Measurements from ENCODE around the gene AP1S3.
"Not testable (repeated sequence)": the region's sequence is repeated elsewhere in the genome, so short reads cannot be mapped to it uniquely, and the experiment has no call there.

Gene AP1S3

DNA sequence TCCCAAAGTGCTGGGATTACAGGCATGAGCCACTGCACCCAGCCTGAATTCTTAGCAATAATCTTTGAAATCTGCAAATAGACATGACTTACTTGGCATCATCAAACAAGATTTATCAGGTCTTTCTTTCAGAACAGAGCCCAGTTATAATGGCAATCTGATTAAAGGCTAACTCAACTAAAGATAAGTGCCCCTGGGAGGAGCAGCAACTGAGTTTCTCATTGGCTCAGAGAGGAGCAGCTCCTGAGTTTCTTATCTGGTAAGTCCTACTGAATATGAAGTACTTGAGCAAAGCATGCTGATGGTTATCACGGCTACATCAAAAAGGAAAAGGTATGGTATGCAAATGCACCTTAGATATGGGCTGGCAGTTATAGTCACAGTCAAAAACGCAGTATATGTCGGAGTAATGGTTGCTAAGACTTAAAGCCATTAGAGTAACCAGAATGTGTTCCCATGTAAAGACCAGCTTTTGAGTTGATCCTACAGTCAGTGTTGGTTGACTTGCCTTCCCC is 15.0 kb upstream of the AP1S3 start:
- DNase-seq: no peak

DNA sequence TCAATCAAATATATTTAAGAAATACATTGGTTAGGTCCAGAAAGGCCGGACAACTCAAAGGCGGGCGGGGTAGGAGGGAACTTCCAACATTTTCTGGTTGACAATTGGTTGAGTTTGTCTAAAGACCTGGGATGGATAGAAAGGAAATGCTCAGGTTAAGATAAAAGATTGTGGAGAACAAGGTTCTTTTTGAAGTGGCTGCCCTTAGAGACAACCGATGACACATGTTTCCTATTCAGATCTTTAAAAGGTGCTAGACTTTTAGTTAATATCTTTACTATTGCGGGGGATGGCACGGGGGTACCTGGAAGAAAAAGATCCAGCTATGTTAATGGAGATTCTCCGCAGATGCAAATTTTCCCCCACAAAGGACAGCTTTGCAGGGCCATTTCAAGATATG is 10.0 kb upstream of the AP1S3 start:
- DNase-seq: no peak

DNA sequence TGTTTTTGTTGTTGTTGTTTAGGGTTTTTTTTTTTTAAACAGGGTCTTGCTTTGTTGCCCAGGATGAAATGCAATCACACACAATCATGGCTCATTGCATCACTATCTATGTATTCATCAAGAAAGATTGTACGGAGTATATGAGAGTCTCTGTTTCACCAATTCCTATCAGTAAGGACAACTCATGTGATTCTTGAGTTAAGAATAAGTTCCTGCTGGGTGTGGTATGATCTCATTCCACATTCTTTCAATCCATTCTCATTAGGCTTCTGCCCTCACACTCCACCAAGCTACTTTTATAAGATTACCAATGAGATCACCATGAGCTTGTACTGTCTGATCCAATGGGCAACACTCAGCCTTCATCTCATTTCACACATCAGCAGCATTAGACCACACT is 9.1 kb upstream of the AP1S3 start:
- DNase-seq: no peak

DNA sequence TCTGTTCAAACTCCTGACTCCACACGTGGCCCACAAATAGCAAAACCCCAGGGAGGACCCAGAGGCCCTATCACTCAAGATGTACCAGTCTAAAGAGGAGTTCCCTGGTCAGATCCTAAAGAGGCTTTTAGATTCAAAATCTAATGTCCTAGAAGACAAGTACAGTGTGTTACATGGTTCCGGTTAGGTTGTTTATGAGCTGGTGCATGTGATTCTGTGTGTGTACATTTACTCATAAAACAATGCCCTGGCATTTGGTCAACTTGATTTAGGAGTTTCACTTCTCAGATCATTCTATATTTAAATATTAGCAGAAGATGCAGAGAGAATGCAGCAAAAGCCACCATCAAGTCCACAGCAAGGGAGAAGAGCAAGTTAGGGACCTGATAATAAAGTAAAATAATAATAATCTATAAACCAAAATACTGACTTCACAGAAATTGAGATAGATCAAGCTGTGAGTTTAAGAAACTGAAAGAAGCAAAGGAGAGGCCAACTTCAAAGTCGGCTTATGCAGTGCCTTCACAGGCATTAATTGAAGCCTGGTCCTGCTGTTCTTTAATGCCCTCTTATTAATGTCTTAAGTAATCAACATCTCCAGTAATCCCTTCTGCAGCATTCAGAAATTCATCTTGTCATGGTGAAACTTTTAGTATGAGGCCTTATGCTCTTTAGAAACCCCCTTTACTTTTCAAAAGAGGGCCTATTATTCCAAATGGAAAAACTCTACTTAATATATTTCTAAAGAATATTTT is 4.2 kb upstream of the AP1S3 start:
- DNase-seq: no peak

DNA sequence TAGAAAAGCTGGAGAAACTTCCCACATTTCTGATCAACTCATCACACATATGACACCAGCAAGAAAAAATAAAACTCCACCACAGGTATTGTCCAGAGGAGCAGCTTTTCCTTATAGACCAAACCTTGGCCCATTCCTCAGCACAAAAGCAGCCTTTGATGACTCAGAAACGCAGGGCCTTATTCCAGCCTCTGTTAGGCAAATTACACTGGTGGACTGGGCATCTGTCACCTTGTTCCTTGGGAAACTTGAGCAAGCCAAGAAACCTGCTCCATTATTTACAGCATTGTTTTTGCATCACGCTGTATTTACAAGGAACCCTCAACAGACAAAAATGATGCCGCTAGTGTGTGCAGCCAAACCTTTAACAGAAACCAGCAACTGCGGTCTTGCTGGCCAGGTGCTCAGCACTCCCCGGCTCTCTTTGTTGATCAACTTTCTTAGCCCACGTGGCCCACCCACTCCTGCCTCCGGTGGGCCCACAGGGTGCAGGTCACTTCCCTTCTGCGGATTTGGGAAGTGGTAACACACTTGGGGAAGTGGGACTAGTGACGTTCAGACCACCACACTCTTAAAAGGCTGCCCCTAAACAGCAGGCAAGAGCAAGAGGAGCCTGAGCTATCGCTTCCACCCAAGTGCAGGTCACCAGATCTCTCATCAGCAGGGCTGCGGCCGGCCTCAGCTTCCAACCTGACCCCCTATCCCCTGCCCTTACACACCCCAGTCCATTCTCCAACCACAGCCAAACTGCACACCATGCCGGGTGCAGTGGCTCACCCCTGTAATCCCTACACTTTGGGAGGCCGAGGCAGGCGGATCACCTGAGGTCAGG is 1.5 kb downstream of the AP1S3 start:
- DNase-seq: no peak

DNA sequence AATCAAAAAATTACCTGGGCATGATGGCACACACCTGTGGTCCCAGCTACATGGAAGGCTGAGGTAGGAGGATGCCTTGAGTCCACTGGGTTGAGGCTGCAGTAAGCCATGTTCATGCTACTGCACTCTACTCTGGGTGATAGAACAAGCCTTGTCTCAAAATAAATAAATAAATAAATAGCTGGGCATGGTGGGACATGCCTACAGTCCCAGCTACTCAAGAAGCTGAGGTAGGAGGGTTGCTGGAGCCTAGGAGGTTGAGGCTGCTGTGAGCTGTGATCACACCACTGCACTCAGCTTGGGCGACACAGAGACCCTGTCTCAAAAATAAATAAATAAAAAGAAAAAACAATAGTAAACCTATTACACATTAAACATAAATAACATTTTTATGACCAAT is 3.0 kb downstream of the AP1S3 start:
- DNase-seq: no peak

DNA sequence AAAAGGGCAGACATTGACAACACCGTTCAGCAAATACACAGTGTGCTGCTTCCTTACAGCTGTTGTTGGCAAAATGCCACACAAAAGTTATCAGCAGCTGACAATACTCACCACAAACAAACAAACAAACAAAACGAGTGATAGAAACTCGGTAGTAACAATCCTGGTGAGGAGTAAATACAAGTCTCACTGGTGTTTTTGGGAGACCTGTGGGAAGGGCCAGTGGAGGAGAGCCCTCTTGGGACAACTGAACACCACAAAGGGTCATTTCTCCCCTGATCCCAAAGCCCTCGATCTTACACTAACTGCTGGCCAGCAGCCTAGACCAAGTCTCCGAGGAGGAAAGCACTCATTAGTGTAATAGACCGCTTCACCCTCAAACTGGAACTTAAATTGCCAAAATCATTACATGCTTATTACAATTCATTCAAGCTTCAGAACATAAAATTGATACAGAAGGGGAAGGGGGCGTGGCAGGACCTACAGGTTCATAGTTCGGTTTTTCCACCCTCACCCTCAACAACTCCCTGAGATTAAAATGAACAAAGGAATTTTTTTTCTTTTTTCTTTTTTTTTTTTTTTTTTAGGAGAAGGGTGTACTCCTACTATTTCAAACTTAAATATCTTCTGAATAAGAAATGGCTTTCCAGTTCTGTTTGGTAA is 5.0 kb downstream of the AP1S3 start:
- no peak for DNase-seq

DNA sequence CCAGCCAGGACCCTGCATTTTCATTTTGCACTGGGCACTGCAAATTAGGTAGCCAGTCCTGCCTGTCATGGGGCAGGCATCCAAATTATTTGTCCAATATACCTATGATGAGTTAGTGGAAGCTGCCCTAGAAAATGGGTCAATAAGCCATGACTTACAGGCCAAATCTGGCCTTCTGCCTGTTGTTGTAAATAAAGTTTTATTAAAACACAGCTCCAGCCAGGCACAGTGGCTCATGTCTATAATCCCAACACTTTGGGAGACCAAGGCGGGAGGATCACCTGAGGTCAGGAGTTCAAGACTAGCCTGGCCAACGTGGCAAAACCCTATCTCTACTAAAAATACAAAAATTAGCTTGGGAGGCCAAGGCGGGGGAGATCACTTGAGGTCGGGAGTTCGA is 8.3 kb downstream of the AP1S3 start:
- no peak for DNase-seq

DNA sequence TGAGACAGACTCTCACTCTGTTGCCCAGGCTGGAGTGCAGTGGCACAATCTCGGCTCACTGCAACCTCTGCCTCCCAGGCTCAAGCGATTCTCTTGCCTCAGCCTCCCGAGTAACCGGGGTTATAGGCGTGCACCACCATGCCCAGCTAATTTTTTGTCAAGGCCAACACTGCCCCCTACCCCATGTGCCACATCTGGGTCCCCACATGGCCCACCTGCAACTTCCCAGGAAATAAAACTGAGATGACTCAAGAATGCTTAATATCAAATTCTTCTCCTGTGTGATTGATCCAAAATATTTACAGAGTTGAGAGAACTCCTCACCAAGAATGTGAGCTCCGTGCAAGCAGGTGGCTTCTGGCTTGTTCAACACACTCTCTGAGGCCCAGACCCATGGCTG is 9.1 kb downstream of the AP1S3 start:
- no peak for DNase-seq

DNA sequence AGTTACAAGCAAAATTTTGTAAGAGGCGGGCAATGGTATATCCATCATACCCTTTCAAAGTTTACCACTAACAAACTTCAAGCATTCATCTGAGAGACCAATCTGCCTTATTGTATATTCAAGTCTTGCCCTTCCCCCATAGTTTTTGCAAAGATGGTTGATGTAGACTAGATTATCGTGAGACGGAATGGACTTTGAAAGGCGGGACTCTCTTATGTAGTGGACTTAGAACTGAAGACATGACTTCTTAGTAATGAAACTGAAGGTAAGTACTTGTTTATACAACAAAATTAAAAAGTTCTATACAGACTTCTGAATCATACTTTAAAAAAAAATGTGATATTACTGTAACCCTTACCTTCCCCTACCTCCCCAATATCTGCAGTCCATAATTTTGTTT is 10.4 kb downstream of the AP1S3 start:
- DNase-seq: no peak

DNA sequence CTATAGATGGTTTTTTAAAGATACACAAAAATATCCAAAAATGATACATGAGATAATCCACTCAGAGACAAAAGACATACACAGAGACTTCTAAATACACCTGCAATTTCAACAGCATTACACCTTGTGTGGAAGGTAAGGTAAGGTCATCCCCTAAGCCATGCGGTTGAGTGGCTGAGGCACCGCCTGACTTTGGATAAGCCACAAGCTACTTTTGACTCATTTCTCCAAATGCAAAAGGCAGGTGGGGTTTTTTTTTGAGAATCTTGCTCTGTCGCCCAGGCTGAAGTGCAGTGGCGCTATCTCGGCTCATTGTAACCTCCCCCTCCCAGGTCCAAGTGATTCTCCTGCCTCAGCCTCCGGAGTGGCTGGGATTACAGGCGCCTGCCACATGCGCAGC is 13.1 kb downstream of the AP1S3 start:
- no peak for DNase-seq

DNA sequence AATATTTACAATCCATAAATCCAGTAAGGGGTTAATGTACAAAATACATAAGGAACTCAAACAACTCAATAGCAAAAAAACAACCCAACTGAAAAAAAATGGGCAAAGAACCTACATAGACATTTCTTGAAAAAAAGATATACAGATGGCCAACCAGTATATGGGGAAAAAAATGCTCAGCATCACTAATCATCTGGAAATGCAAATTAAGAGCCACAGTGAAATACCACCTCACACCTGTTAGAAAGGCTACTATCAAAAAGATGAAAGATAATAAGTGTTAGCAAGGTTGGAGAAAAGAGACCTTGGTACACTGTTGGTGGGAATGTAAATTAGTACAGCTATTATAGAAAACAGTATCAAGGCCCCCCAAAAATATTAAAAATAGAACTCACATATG is 14.6 kb downstream of the AP1S3 start:
- DNase-seq: no peak

DNA sequence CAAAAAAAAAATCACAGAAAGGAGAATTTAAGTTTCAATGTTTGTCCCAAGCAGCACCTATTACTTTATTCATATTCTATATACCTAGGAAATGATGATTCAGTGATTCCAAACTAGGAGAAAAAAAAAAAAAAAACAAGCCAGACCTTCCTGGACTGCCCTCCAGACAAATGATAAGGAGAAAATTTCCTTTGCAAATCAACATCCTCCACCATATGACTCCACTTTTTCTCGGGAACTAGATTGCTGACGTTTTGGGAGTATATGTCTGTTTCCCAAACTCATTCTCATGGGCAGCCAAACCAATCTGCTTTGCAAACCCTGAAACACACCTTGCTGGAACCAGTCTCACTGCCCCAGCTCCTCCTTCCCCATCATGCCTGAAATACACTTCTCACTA is 16.8 kb downstream of the AP1S3 start:
- no peak for DNase-seq

DNA sequence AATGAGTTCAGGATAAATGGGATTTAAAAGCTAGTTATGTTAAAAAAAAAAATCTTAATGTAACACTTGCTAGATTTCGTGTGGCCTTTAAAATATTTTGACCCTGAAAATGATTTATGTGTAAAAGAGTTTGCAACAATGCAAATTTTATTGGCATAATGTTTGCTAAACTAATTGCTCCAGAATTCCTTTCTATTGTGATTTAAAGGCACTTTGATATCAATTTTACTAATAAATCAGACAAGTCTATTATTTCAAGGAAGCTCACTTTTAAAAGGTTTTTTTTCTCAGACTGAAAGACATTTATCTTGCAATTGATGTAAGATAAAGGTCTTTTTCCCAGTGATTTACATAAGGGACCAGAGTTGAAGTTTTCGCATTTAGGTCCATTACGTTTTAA is 17.5 kb downstream of the AP1S3 start:
- no peak for DNase-seq

DNA sequence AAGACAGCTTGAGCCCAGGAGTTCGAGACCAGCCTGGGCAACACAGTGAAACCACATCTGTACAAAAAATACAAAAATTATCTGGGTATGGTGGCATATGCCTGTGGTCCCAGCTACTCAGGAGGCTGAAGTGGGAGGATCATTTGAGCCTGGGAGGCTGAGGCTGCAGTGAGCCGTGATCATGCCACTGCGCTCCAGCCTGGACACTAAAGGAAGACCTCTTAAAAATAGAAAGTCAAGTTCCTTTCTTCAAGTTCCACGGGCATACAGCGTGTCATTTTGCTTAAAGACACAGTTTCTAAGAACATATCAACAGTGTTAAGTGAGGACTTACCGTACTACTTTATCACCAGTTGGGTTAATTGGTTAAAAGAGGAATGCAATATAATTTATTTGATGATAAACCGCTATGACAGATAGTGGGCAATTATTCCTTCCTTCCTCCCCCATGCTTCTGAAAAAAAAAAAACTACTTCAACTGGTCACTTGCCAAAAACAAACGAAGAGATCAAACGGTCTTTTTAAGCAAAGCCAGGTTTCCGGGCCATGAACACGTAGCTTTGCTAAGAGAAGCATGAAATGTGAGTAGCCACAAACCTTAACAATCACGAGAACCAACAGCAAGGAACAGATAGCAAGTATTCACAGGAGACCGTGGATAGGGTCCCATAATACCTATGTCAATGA is 21.4 kb downstream of the AP1S3 start:
- DNase-seq: no peak

DNA sequence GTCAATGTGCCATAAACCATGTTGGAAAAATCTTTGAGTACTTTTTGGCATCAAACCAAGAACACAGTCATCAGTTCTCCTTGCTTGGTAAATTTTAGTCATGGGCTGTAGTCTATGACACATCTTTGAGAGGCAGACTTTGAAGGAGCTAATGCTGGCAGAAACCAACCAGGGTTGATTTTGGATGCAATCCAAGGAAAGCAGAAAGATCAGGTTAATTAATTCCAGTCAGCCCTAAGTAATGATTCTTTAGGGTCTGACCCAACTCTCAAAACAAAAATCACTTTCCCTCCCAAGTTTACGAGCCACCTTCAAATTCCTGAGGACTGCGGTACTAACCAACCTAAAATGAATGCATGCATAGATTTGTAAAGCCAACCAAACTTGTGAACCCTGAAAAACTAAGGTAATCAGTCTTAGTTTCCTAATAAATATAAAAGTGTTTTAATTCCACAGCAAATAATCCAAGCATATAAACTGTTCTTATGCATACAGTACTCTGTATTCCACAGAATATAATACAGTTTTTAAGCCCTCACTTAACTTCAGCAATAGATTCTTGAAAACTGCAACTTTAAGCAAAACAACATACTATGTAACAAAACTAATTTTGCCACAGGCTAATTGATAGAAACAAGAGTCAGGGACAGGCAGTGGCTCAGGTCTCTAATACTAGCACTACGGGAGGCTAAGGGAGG is 22.0 kb downstream of the AP1S3 start:
- no peak for DNase-seq

DNA sequence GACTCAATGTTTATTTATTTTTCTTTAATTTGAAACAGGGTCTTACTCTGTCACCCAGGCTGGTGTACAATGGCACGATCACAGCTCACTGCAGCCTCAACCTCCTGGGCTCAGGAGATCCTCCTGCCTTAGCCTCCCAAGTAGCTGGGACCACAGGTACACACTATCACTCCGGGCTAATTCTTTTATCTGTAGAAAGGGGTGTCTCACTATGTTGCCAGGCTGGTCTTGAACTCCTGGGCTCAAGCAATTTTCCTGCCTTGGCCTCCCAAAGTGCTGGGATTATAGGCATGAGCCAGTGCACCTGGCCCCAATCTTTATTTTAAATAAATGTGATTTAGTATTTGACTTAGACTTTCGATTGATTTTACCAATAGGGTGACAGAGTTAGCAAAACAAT is 22.6 kb downstream of the AP1S3 start:
- DNase-seq: not testable (repeated sequence)

DNA sequence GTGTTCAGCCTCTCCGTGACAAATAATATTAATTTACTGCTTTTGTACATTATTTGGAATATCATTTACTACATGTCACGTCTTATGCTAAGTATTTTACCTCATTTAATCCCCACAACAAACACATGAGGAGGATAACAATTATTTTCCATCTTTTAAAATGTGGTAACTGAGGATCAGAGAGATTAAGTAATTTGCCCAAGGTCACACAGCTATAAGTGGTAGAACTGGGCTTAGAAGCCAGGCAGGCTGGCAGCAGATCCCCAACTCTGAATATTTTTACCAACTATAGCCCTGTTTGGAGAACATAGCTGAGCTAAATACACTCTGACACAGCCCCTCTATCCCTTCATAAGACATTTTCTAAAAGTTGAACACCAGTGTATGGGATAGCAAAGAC is 24.1 kb downstream of the AP1S3 start:
- DNase-seq: no peak

DNA sequence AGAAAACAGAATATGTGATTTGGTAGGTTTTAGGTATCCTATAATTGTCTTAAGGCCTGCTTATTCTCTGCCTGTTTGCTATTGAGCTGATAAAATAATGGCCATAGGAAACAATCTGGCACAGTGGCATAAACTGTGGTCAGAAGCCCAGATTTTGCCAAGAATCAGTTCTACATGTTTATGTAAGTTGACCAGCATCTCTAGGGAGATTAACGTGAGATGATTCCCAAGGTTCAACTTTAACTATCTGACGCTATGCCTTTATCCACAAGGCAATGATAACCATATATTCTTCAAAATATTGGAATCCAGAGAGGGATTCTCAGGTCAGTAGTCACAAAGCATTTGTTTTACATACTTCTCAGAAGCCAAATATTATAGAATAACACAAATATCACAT is 25.6 kb downstream of the AP1S3 start:
- DNase-seq: no peak

DNA sequence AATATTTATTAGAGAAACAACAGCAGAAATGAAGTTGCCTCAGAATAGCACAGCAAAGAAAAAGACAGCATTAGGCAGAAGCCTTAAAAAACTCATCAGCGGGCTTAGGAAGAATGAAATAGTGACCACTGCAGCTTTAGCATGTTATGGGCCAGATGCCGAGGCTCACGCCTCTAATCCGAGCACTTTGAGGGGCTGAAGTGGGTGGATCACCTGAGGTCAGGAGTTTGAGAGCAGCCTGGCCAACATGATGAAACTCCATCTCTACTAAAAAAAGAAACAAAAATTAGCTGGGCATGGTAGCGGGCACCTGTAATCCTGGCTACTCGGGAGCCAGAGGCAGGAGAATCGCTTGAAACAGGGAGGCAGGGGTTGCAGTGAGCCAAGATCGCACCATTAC is 32.4 kb downstream of the AP1S3 start:
- DNase-seq: no peak

DNA sequence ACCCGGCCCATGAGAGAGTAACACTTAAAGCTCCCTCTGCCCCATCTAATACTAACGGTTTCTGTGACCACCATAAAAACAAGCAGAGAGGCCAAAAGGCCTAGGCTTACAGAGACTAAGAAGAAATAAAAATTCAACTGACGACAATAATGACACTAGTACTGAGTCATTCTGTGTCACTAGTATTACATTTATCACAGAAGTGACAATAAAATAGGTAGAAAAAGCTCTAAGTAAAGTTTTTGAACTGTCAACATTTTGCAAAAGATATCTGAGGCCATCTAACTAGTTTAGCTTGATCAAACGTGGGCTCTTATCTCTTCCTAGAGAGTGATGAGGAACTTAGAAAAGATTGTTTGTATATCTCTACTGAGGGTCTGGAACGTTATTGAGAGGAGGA is 35.6 kb downstream of the AP1S3 start:
- DNase-seq: no peak

DNA sequence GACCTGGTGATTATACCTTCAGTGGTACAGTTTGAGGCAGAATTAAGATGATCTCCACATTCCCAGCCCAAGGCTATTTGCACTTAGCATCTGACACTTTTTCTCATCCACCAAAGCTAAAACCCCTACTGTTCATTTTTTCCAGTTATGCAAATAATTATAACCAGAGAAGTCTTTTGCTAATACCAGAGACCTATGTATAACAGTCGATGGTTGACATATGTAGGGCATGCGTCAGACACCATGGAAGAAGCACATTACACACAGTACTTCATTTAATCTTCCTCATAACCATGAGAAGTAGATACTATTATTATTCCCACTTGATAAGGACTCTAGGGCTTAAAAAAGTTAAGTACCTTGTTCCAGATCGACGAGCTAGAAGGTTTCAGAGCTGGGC is 36.5 kb downstream of the AP1S3 start:
- DNase-seq: no peak
